Fibroblast of pulmonary artery (primary cell): Measurements from ENCODE around the gene DNAJB6.

Source experiments
- DNase-seq: peaks from one replicate; pipeline ENCODE4 v3.0.0-alpha.2; 2010; ENCODE audit warnings: low read depth
- H3K4me3 ChIP-seq: replicated peaks from 2 replicates; pipeline ENCODE4 v1.5.1; 2011; ENCODE audit warnings: low read depth, mild to moderate bottlenecking, control low read depth, low read length, moderate library complexity
- TF ChIP-seq, protein P1 (sequence below): IDR thresholded peaks from 2 replicates; pipeline ENCODE4 v1.5.1; 2011; ENCODE audit warnings: mild to moderate bottlenecking, control low read depth, low read length, inconsistent platforms; ENCODE audit errors: missing control alignments

Gene DNAJB6

DNA sequence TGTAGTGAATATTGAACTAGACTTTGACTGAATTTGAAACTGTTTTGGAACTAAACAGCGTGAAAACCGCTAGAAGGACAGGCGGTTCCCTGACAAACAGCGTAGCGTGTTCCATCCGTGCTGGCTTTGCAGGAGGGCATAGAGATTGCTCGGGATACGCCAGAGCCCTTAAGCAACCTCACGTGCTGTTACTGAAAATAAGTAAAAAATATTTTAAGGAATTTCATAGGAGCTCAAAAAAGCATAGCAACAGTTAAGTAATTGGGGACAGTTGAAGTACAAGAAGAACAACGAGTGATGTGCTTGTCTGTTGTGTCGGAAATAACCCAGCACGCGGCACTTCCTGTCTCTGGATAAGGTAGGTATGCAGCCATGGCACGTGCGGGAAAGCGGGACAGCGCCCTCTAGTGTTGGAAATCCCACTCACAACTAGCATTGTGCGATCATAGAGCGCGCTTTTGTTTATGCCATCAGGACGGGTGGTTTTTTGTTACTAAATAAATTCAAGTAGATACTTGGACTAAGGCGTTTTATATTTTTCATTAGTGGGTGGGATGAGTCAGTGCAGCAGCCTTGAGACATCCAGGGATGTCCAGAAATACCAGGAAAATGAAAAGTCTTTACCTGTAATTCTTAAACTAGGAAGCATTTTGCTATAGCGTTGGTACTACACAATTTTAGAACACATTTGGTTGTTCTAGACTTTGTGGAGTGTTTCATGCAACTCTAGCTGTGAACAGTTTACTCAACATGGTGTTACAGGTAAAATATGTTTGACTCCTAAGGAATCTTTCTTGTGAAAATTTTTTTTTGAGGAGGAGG is 50.4 kb downstream of the DNAJB6 start:
- TF ChIP-seq, protein P1, sequence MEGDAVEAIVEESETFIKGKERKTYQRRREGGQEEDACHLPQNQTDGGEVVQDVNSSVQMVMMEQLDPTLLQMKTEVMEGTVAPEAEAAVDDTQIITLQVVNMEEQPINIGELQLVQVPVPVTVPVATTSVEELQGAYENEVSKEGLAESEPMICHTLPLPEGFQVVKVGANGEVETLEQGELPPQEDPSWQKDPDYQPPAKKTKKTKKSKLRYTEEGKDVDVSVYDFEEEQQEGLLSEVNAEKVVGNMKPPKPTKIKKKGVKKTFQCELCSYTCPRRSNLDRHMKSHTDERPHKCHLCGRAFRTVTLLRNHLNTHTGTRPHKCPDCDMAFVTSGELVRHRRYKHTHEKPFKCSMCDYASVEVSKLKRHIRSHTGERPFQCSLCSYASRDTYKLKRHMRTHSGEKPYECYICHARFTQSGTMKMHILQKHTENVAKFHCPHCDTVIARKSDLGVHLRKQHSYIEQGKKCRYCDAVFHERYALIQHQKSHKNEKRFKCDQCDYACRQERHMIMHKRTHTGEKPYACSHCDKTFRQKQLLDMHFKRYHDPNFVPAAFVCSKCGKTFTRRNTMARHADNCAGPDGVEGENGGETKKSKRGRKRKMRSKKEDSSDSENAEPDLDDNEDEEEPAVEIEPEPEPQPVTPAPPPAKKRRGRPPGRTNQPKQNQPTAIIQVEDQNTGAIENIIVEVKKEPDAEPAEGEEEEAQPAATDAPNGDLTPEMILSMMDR = peak; percentile 86
- H3K4me3 ChIP-seq = no peak overlapping the region
- peak; percentile 94 for DNase-seq

DNA sequence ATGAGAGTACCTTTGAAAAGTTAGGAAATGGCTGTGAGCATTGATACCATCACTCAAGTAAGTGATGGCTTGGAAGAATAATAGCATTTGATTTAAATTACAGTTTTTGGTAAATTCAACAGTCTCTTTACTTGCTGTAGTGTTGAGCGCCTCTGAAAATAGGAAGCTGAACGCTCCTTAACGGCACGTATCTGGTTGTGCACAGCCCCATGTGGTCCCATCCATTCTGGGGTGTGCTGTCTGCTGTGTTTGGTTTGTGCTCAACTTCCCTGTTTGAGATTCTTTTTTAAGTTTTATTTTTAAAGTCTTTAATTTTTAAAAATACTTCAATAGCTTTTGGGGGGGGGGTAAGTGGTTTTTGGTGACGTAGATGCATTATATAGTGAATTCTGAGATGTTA is 51.5 kb downstream of the DNAJB6 start:
- TF ChIP-seq, protein P1 = no peak
- no peak overlapping the region for H3K4me3 ChIP-seq
- DNase-seq = no peak

DNA sequence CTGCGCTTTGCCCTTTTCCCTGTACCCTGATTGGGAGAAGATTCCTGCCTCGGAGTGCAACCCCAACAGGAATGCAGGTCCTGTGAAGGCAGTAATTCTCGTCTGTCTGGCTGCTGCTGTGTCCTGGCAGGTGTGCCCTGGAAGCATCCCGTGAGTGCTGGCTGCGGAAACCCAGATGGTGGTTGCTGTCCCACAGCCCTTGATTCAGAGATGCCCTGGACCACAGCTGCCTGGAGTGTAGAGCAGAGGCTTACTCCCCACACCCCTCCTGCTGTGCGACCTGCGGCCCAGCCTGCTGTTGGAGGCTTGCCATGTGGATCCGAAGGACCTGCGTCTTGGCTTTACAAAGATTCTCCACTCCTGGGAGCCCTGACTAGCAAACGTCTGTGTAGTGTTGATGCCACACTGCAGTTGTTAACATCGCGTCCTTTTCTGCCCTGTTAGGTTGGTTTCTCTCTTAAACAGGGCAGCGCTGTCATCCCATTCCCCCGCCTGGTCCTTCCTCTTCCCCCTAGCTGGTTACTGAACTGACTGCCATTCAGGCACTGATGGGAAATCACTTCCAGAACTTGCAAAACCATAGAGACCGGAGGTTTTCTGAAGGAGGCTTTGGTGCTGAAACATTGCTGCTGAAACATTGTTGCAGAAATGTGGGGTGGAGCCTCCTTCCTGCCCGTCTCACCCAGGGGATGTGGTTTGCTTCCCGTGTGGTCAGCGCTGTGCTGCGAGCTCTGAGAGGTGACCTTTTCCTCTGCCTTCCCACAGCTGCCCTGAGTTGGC is 53.3 kb downstream of the DNAJB6 start:
- no peak overlapping the region for H3K4me3 ChIP-seq
- DNase-seq = peak; percentile 38
- TF ChIP-seq, protein P1 = no peak

DNA sequence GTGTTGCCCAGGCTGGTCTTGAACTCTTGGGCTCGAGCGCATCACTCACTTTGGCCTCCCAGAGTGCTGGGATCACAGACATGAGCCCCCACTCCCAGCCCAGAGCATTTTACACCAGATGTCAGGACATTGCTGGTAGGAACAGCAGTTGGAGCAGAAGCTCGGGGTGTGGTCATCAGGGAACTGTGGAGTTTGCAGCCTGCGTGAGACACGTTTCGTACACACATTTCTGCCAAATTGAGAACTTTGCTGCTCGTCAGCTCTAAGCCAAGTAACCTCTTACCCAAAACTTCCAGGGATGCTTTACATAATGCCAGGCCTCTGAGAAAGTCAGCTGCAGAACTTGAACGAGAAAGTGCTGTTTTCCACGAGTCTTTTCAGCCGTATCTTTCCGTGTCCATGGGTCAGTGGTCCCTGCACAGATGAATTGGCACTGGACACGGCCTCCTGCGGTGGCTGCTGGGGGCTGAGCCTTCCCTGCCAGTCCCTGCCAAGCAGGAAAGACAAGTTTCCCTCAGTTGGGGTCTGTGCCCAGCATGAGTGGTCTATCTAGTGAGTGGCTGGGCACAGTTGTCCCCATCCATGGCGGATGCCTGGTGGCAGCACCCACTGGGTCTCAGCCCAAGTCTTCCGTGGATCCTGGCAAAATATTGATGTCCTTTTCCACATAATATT is 54.4 kb downstream of the DNAJB6 start:
- TF ChIP-seq, protein P1 = no peak
- no peak overlapping the region for H3K4me3 ChIP-seq
- no peak for DNase-seq

DNA sequence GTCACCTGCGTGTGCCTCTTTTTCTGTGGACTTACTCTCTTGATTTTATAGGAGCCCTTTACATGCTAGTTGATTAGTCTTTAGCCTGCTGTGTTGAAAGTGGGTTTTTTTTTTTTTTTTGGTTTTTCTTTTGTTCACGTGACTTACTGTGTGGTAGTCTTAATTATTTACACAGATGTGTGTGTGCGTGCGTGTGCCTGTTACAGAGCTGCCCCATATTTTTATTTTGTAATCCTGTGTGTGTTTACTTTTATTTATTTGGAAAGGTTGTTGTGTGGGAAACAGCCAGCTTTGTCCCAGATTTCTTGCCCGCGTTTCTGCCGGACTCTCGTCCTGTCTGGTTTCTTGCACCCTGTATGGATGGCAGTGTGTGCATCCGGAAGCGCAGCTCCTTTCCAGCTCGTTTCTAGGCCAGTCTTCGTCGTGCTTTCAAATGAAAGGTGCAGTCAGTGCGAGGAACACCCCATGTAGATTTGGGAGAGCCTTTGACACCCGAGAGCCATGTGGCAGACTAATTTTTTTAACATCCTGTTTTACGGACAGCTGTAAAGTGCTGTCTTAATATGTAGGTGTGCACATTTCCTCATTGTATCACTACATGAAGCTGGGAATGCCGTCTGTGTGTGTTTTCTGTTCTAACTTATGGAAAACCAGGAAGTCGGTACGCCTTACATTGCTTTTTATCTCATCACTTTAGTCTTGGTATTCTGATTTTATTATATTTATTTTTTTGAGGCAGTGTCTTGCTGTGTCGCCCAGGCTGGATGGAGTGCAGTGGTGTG is 55.6 kb downstream of the DNAJB6 start:
- H3K4me3 ChIP-seq = no peak overlapping the region
- no peak for DNase-seq

More for the DNA sequence above, 55.6 kb downstream of the DNAJB6 start:
- TF ChIP-seq, protein P1 = no peak
